Keratinocyte (primary cell): Measurements from ENCODE around the gene FOXL3. TPM values are rescaled to one million over a fixed set of nuclear protein-coding genes. Genes with fewer than 3 reads are reported as not detected.

Experiments
- DNase-seq: peaks from one replicate; pipeline ENCODE4 v3.0.0-alpha.2; 2011; ENCODE audit warnings: low read depth, missing footprints, low spot score
- FAIRE-seq: peaks from 2 replicates; lab custom pipeline; 2011; peaks lifted over from hg19 to GRCh38; lab: Jason Lieb, UNC
- H2AFZ ChIP-seq: 2 replicates; pipeline ENCODE4 v1.6.0; 2012; ENCODE audit warnings: low read length, control low read depth, inconsistent platforms; ENCODE audit not compliant: control insufficient read depth
- H3K27ac ChIP-seq: 2 replicates; pipeline ENCODE4 v1.5.1; 2011; ENCODE audit warnings: low read length; ENCODE audit not compliant: control insufficient read depth, insufficient read depth
- H3K27me3 ChIP-seq: 3 replicates; pipeline ENCODE4 v1.6.0; 2011; ENCODE audit warnings: low read length; ENCODE audit not compliant: control insufficient read depth, insufficient read depth; ENCODE audit errors: extremely low read depth
- H3K36me3 ChIP-seq, 2 experiments: 2 replicates in 1 of 2; 3 replicates in 1 of 2; pipeline ENCODE4 v1.5.1; 2011; ENCODE audit warnings: low read length in 2 of 2, mild to moderate bottlenecking in 1 of 2; ENCODE audit not compliant: control insufficient read depth in 2 of 2, insufficient read depth in 2 of 2; ENCODE audit errors: extremely low read depth in 1 of 2
- H3K4me1 ChIP-seq: 3 replicates; pipeline ENCODE4 v1.5.1; 2011; ENCODE audit warnings: low read length; ENCODE audit not compliant: control insufficient read depth, insufficient read depth; ENCODE audit errors: extremely low read depth
- H3K4me2 ChIP-seq: 3 replicates; pipeline ENCODE4 v1.6.0; 2011; ENCODE audit warnings: low read depth, low read length; ENCODE audit not compliant: control insufficient read depth, insufficient read depth; ENCODE audit errors: extremely low read depth
- H3K4me3 ChIP-seq, 3 experiments: fragments of 200-600 bp in 1 of 3; sonication (generic) in 1 of 3; 2 replicates in 2 of 3; 3 replicates in 1 of 3; pipeline ENCODE4 v1.5.1; 2011 to 2016; ENCODE audit warnings: low read length in 3 of 3, mild to moderate bottlenecking in 3 of 3, control low read depth in 2 of 3, inconsistent platforms in 1 of 3, low read depth in 1 of 3, mixed read lengths in 1 of 3, mixed run types in 1 of 3, moderate library complexity in 1 of 3; ENCODE audit not compliant: control insufficient read depth in 2 of 3, insufficient read depth in 2 of 3; ENCODE audit errors: extremely low read depth in 1 of 3
- H3K79me2 ChIP-seq: 2 replicates; pipeline ENCODE4 v1.6.0; 2012; ENCODE audit warnings: low read length; ENCODE audit not compliant: control insufficient read depth, insufficient read depth
- H3K9ac ChIP-seq: 3 replicates; pipeline ENCODE4 v1.6.0; 2011; ENCODE audit warnings: low read length; ENCODE audit not compliant: control insufficient read depth, insufficient read depth; ENCODE audit errors: extremely low read depth
- H3K9me1 ChIP-seq: 3 replicates; pipeline ENCODE4 v1.6.0; 2011; ENCODE audit warnings: low read length; ENCODE audit not compliant: control insufficient read depth, insufficient read depth; ENCODE audit errors: extremely low read depth
- H3K9me3 ChIP-seq: 2 replicates; pipeline ENCODE4 v1.5.1; 2012; ENCODE audit warnings: low read depth, low read length; ENCODE audit not compliant: control insufficient read depth
- H4K20me1 ChIP-seq: 3 replicates; pipeline ENCODE4 v1.6.0; 2011; ENCODE audit warnings: low read length; ENCODE audit not compliant: control insufficient read depth, insufficient read depth; ENCODE audit errors: extremely low read depth
- CTCF ChIP-seq, 3 experiments: IDR thresholded peaks in 1 of 3; conservative IDR thresholded peaks in 1 of 3; optimal IDR thresholded peaks in 1 of 3; 2 replicates in 2 of 3; 3 replicates in 1 of 3; pipeline versions ENCODE3 to v1.5.1; 2011; ENCODE audit warnings: low read length in 3 of 3, mild to moderate bottlenecking in 3 of 3, moderate library complexity in 2 of 3, control low read depth in 1 of 3, inconsistent platforms in 1 of 3; ENCODE audit not compliant: insufficient read depth in 2 of 3; ENCODE audit errors: extremely low read depth in 1 of 3
- EZH2 ChIP-seq: IDR thresholded peaks from one replicate; pipeline ENCODE4 v1.6.1; 2012; ENCODE audit warnings: inconsistent platforms, mild to moderate bottlenecking, low read length, moderate library complexity
- dilution Hi-C: fragments of 300-500 bp; cut with MboI; formaldehyde crosslinking; loops from one replicate; pipeline ENCODE4 v1.7.0; 2020; ENCODE audit warnings: low sequenced_read_pairs; ENCODE audit not compliant: extremely low pct_ligation_motif_present
- polyA minus RNA-seq, 3 experiments: library from RNA; depleted of rRNA, polyadenylated mRNA; stranded (reverse); fragments of >200 nt; gene quantifications; 1 replicate in 1 of 3; 2 replicates in 1 of 3; 3 replicates in 1 of 3; pipeline ENCODE4 v1.2.3, GENCODE V29; 2011
- polyA plus RNA-seq, 5 experiments: library from polyadenylated mRNA; depleted of rRNA in 3 of 5; stranded (reverse) in 3 of 5; stranded (forward) in 1 of 5; unstranded in 1 of 5; fragments of >200 nt; gene quantifications; 1 replicate in 1 of 5; 2 replicates in 3 of 5; 3 replicates in 1 of 5; pipeline versions ENCODE4 v1.2.1 to v1.2.3, GENCODE V29; 2011 to 2012; ENCODE audit warnings: missing spikeins in 2 of 5, low read depth in 1 of 5, low replicate concordance in 1 of 5

FOXL3 gene
- polyA plus RNA-seq (not detected in 3 replicates), polyA minus RNA-seq (not detected in 3 replicates)
- polyA plus RNA-seq (2011; ENCODE audit: low read depth): not detected
- not detected in 2 replicates for polyA plus RNA-seq (2011; cell fraction: cytosol; rRNA removed)
- not detected in 2 replicates for polyA plus RNA-seq (2011; cell fraction: nucleus; rRNA removed)
- polyA plus RNA-seq (2012; ENCODE audit: low replicate concordance): not detected in 2 replicates
- not detected for polyA minus RNA-seq (2011; cell fraction: cytosol; rRNA and poly(A)+ RNA removed)
- not detected in 2 replicates for polyA minus RNA-seq (2011; cell fraction: nucleus; rRNA and poly(A)+ RNA removed)

- Histone ChIP-seq H2AFZ (no peak within 1 kb of the TSS), H3K27ac (no peak within 1 kb of the TSS), H3K9me3 (no peaks in the 10 kb centered on the region), H3K36me3 (no peaks in the 10 kb centered on the region), H3K9ac (no peak within 1 kb of the TSS), H3K27me3 (peaks cover 64% of the 10 kb centered on the region), H3K4me3 (no peak within 1 kb of the TSS), H3K9me1 (no peaks in the 10 kb centered on the region), H3K4me2 (no peak within 1 kb of the TSS), H3K4me1 (no peaks in the 10 kb centered on the region), H4K20me1 (no peaks in the 10 kb centered on the region), H3K79me2 (no peaks in the 10 kb centered on the region)
- dilution Hi-C loops: no loop called here
- no peak for TF ChIP-seq CTCF (optimal IDR thresholded peaks at IDR 0.05 in 1 of 3, IDR thresholded peaks at IDR 0.05 in 1 of 3, conservative IDR thresholded peaks at IDR 0.05 in 1 of 3; ENCODE audit: extremely low read depth in 1 of 3, insufficient read depth in 2 of 3, low read length in 3 of 3)
- TF ChIP-seq EZH2: no peak
- no peak for FAIRE-seq
- DNase-seq: no peak
These were observed at the start of gene FOXL3 for GRCh38 chr7:289756-290553. Gene FOXL3 (plus strand): TSS chr7:290170. CDS start chr7:290170, 0 bp downstream.

- DNase-seq (no peak), FAIRE-seq (no peak)
- Histone ChIP-seq H3K79me2 (peaks cover 5% of the 10 kb centered on the region), H3K4me1 (peaks cover 18% of the 10 kb centered on the region), H3K9ac (no peak overlapping the region), H3K4me2 (peak overlapping the region; percentile 80), H3K9me3 (no peaks in the 10 kb centered on the region), H3K27me3 (no peaks in the 10 kb centered on the region), H4K20me1 (no peaks in the 10 kb centered on the region), H2AFZ (no peak overlapping the region), H3K4me3 (peak overlapping the region in 1 of 3 experiments; percentile 38), H3K36me3 (no peaks in the 10 kb centered on the region), H3K9me1 (no peaks in the 10 kb centered on the region), H3K27ac (no peak overlapping the region)
- dilution Hi-C loops: no loop called here
- TF ChIP-seq CTCF (optimal IDR thresholded peaks at IDR 0.05 in 1 of 3, IDR thresholded peaks at IDR 0.05 in 1 of 3, conservative IDR thresholded peaks at IDR 0.05 in 1 of 3; ENCODE audit: extremely low read depth in 1 of 3, insufficient read depth in 2 of 3, low read length in 3 of 3) (no peak), EZH2 (no peak)
These were observed 49.0 kb upstream of the FOXL3 start for GRCh38 chr7:240887-241421.
